Cardiac septum (tissue), 1 donor: ENCODE measurements around the gene RBAK. TPM values are rescaled to one million over a fixed set of nuclear protein-coding genes. Genes with fewer than 3 reads are reported as not detected.
"Not testable (repeated sequence)": the region's sequence is repeated elsewhere in the genome, so short reads cannot be mapped to it uniquely, and the experiment has no call there.

Experiments
- DNase-seq: peaks from one replicate; pipeline ENCODE4 v3.0.0-alpha.2; 2020; ENCODE audit warnings: low spot score
- intact Hi-C: fragments of 100-400 bp; cut with DNase I; formaldehyde crosslinking; loops from one replicate; pipeline ENCODE4 v1.14.0; 2022
- long read RNA-seq: library from polyadenylated mRNA; unstranded; transcript quantifications from one replicate; pipeline ENCODE4 v2.0.0, GENCODE V29; 2021
- total RNA-seq: library from RNA; stranded (reverse); fragmentation: NEBNext Ultra II Directional; extraction: Animal tissue kit (Norgen Biotek cat#: 25700); gene quantifications from one replicate; pipeline ENCODE4 v1.2.1, GENCODE V29; 2021
- donor health status: DM: no; HTN: no; CAD: no.

Gene RBAK
- 9.6 TPM for total RNA-seq
- long read RNA-seq, full-length matches to known transcripts = 4 of 5 reads
- long read RNA-seq, partial matches to known transcripts = 0 of 5 reads
- long read RNA-seq, other reads (novel, unspliced or antisense) = 1 of 5 reads

- intact Hi-C loops = no loop called here
- peak; percentile 96 for DNase-seq
These were observed at the start of gene RBAK for GRCh38 chr7:5045558-5046396. RBAK (plus strand) TSS chr7:5045860; CDS start chr7:5048077, 2,217 bp downstream.

- DNase-seq = no peak
- intact Hi-C loops = no loop called here
These were observed 48.9 kb upstream of the RBAK start for GRCh38 chr7:4996696-4997222.

GRCh38 chr7:4998244-4998643 lies 47.4 kb upstream of the RBAK start:
- intact Hi-C loops = no loop called here
- no peak for DNase-seq

GRCh38 chr7:4998910-4999309 lies 46.8 kb upstream of the RBAK start:
- intact Hi-C loops = no loop called here
- no peak for DNase-seq

DNA sequence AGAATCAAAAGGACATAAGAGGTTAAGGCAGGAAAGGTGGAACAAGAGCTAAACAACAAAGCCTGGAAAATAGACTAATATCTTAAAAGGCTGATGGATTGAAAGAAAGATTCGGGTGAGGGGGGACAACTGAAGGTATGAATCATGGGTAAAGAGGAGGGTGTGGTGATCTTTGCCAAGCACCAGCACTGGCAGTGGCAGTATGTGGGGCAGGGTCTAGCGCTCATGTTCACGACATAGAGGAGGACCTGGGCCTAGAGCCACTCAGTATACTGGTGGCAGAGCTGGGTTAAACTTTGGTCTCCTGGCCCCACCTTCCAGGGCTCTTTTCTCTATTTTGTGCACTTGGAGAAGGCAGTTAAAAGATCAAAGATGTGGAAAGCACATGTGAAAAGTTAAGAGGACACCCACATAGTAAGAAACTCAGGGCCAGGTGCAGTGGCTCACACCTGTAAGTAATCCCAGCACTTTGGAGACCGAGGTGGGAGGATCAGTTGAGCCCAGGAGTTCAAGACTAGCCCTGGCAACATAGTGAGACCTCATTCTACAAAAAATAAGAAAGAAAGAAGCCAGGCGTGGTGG lies 46.2 kb upstream of the RBAK start:
- intact Hi-C loops = no loop called here
- no peak for DNase-seq

DNA sequence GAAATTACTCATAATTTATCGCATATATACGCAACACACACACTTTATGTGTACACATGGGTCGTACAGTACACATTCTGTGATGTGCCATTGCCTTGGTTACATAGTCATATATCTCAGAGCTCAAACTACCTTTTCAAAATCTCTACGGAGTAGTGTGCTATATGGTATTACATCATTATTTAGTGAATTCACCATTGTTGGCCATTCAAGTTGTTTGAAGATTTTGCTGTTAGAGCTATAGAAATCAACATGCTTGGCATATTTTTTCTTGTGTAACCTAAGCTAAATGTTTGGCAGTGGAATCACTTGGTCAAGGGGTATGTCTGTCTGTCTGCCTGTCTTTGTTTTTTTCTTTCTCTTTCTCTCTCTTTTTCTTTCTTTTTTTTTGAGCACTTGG lies 44.7 kb upstream of the RBAK start:
- no peak for DNase-seq
- intact Hi-C loops = no loop called here

GRCh38 chr7:5001911-5002310 lies 43.7 kb upstream of the RBAK start:
- intact Hi-C loops = no loop called here
- no peak for DNase-seq

DNA sequence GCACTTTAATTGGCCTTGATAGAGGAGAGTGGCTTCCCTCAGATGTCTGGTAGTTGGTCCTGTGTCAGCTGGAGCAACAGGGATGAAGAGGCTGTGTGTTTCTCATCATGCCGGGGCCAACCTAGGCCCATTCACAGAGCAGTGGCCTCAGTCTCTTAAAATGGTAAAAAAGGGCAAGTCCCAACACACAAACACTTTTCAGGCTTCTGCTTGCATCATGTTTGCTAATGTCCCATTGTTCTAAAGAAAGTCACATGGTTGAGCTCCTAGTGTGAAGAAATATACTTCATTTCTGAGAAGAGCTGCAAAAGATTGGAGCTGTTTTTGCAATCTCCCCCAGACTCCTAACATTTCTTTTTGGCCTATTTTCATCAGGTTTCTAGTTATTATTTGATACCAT lies 40.6 kb upstream of the RBAK start:
- intact Hi-C loops = no loop called here
- DNase-seq = no peak

DNA sequence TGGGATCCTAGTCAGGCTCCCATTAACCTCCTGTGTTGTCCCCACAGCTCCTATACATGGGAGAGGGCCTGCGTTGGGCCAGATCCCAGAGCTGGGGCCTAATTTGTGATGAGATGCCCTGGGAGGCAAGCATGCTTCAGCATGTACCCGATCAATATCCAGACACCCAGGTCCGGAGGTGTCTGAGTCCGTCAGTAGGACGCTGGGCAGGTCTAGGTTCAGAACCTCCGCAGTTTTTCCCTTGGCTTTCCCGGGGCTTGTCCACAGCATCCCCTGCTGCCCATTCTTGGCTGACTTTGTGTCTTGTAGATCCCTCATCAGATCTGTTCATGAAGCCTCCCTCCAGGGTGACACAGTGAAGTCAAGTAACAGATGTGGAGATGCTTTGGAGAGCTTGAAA lies 32.7 kb upstream of the RBAK start:
- intact Hi-C loops = no loop called here
- DNase-seq = no peak

DNA sequence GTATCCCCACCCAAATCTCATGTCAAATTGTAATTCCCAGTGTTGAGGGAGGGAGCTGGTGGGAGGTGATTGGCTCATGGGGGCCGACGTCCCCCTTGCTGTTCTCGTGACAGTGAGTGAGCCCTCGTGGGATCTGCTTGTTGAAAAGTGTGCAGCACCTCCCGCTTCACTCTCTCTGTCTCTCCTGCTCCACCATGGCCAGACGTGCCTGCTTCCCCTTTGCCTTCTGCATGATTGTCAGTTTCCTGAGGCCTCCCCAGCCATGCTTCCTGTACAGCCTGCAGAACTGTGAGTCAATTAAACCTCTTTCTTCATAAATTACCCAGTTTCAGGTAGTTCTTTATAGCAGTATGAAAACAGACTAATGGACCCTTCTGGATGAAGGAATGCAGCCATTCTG lies 29.7 kb upstream of the RBAK start:
- peak; percentile 35 for DNase-seq
- intact Hi-C loops = not testable (repeated sequence)

DNA sequence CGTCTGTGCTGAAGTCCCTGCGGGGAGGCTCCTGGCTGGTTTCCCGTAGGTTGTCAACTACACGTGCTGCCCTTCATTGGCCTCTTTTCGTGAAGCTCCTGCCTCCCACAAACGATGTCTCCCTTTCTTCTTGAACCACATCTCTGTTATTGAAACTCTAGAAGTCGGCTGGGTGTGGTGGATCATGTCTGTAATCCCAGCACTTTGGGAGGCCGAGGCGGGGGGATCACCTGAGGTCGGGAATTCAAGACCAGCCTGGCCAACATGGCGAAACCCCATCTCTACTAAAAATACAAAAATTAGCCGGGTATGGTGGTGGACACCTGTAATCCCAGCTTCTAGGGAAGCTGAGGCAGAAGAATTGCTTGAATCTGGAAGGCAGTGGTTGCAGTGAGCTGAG lies 28.0 kb upstream of the RBAK start:
- intact Hi-C loops, DNase-seq: not testable (repeated sequence)

DNA sequence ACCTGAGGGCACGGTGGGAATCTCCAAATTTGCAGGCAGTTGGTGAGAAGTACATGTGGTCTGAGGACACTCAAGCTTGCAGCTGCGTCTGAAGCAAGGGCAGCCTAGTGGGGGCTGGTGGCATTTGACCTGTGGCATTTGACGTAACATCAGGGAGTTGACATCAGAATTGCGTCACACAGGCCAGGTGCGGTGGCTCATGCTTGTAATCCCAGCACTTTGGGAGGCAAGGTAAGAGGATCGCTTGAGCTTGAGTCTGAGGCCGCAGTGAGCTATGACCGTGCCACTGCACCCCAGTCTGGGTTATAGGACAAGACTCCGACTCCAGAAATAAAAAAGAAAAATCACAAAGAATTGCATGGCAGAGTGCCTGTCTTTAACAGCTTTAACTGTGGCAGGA lies 25.6 kb upstream of the RBAK start:
- intact Hi-C loops = no loop called here

GRCh38 chr7:5020976-5021550 lies 24.6 kb upstream of the RBAK start:
- DNase-seq, intact Hi-C loops: not testable (repeated sequence)

More for the DNA sequence above, 25.6 kb upstream of the RBAK start:
- DNase-seq = no peak

DNA sequence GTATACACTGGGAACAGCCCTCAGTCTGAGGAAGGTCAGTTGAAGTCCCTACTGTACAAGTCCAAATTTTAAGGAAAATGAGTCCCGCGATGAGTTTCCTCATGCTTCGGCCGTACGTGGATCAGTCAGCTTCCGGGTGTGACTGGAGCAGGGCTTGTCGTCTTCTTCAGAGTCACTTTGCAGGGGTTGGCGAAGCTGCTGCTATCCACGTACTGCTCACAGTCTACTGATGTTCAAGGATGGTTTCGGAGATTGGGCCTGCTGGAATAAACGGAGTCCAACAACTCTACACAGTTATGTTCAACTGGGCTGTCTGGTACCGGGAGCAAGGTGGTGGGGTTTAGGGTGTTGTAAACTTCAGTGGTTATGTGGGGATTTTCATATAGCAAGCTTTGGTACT lies 22.0 kb upstream of the RBAK start:
- DNase-seq, intact Hi-C loops: not testable (repeated sequence)

DNA sequence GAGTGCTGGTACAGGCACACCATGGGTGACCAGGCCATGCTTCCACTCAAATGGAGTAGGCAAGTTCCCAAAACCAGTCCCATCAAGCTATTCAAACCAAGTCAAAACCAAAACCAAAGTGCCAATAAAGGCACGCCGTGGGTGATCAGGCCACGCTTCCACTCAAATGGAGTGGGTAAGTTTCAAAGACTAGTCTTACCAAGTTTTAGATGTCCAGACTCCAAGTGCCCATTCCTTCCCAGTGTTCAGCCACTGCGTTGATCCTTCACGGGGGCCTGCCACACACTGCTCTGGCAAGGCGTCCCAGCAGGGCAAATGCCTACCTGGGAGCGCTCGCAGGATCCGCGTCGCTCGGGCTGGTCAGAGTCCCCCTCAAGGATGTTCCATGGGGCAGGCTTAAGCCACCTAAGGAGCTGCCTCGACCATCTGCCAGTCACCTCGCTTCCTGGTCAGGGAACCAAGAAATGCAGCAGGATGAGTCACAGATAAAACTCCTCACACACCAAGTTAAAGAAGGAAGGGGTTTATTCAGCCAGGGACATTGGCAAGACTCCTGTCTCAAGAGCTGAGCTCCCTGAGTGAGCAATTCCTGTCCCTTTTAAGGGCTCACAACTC lies 17.8 kb upstream of the RBAK start:
- DNase-seq, intact Hi-C loops: not testable (repeated sequence)

GRCh38 chr7:5033186-5033585 lies 12.5 kb upstream of the RBAK start:
- DNase-seq, intact Hi-C loops: not testable (repeated sequence)

DNA sequence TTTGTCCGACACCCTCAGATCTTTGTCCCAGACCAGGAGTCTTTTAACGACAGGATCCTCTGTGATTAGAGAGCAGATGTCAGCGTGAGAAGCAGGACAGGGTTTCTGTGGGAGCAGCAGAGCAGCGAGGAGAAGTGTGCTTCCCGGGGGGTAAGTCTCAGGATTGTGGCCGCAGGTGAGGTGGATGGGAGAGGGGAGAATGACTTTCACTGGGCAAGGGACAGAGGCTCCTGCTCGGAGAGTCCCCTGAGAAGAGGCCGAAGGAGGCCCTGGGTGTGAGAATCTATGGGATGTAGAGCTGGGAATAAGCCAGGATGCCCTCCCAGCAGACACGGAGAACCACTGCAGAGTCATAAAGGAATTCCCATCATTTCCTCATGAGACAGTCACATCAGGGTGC lies 10.4 kb upstream of the RBAK start:
- no peak for DNase-seq
- intact Hi-C loops = no loop called here

- intact Hi-C loops = no loop called here
These were observed 9.2 kb upstream of the RBAK start for GRCh38 chr7:5036446-5036845.

GRCh38 chr7:5041047-5041446 lies 4.6 kb upstream of the RBAK start:
- intact Hi-C loops = no loop called here
- no peak for DNase-seq

More at GRCh38 chr7:5036446-5036845, 9.2 kb upstream of the RBAK start:
- DNase-seq = no peak

DNA sequence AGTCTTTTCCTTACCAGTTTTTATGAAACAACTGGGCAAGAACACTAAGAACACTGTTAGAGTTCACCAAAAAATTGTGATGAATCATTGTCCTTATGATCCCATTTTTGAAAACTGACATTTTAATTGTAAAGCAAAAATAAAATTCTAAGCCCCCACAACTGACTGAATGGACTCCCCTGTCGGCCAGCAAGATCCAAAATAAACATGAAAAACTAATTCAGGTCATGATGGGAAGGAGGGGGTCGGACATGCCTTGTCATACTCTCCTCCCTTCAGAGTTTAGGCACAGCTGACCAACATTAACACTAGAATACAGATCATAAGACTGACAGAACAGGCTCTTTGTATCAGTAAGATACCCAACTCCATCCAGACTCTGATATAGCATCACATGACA lies 2.0 kb upstream of the RBAK start:
- DNase-seq = no peak
- intact Hi-C loops = no loop called here
